Pons (tissue), 1 donor: ENCODE measurements around the gene PLK2.

Experiments used
- DNase-seq: peaks from one replicate; pipeline ENCODE4 v3.0.0-alpha.2; 2016; ENCODE audit warnings: low spot score

The PLK2 gene

DNA sequence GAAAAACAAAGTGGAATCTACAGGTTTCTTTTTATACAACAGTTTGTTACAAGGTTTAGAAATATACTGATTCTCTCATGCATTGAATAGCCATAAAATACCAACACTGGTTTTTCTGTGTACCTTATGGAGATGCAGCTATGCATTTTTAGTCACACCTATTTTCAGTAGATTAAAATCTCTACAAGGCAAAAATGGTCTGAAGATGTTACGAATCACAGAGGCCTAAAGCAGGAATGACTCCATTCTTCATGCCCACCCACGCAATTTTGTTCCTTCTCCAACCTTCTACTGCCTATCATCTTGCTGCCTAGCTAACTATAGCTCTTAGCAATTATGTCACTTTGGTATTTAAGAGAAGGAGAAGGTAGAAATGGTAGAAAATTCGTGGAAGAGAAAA lies 9.9 kb downstream of the PLK2 start:
- DNase-seq = no peak

DNA sequence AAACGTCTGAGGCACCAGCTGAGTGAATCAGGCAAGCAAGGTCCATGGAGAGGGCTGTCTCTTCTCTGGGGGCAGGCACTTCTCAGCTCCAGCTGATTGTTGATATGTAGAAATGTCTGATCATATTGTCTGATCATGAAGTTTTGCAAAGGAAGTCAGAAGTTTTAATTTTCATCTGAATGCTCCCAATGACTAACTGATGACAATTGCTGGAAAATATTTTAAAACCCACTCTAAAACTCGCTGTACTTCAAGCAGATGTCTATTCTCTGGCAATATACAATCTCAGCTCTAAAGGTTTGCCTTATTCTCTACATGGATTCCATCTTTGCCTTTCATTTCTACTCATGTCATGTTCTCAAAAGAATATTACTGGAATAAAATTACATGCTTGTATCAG lies 12.7 kb downstream of the PLK2 start:
- no peak for DNase-seq

GRCh38 chr5:58446024-58446423 lies 13.9 kb downstream of the PLK2 start:
- no peak for DNase-seq

- no peak for DNase-seq
These were observed 15.1 kb downstream of the PLK2 start for GRCh38 chr5:58444805-58445204.

GRCh38 chr5:58440901-58441460 lies 18.9 kb downstream of the PLK2 start:
- DNase-seq = no peak

DNA sequence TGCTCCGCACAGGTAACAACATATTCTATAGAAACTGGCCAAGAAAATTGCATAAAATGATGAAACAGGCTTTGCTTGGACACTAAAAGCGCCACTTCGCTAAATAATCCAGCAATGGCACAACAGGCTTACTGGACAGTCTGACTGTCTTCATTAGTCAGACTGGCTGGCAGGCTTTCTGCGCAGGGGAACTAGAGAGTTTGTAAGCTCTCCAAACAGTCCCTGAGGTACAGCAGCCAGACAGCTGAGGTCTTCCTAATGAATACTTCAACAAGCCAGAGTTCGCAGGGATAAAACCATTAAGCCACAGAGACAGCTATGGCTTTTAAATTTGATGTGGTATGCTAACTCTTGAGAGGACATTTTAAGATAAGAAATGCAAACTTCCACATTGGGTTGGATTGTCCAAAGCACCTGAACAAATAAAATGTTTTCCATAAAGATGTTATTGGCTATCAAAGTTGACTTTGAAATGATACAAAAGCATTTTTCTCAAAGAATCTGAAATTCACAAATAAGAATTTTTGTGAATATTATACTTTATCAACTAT lies 20.7 kb downstream of the PLK2 start:
- no peak for DNase-seq

GRCh38 chr5:58437661-58438060 lies 22.2 kb downstream of the PLK2 start:
- DNase-seq = no peak

DNA sequence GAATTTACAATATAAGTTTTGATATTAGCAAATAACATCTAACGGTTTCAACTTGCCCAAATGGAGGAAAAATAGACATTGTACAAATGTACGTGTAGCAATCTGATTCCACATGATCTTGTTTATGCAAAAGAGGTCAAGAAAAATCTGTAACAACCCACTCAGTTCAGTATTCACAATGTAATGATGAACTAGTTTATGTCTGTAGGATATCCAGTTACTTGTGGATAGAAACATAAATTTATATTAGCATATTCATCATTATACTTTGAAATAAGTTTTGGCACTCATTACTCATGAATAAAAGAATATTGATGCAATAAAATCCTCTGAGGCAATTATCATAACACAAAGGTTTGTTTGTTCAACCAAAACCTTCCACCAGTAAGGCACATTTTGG lies 28.1 kb downstream of the PLK2 start:
- no peak for DNase-seq

DNA sequence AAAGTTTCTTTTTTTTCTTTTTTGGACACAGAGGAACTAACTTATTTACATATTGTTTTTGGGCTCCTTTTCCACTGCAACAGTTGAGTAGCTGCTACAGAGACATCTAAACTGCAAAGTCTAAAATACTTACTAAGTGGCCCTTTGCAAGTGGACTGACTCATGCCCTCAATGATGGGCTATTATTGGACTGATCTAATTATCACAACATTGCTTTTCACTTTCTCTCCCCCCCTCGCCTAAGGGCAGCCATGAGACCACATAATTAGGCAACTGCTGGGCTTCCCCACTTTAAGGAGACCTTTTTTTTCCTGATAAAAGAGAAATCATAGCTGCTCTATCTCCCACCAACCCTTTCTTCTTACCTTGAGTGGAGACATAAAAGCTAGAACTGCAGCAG lies 47.0 kb downstream of the PLK2 start:
- DNase-seq = no peak

DNA sequence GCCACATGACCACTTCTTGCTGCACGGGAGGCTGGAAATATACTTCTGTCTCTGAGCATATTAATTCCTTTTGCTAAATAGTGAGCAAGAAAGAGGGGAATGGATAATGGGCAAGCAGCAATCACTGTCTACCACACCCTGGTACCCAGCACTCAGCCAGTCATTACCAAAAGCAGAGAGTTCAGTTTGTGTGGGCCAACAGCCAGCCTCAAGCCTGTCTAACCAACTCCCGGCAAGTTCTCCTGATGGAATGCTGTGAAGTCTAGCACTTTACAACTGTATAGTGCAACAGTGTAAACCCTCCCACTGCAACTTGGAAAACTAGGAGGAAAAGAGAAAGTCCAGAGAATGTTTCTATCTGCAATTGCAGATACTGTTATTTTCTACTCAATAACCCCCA lies 47.8 kb downstream of the PLK2 start:
- DNase-seq = no peak

- DNase-seq = no peak
These were observed 48.5 kb downstream of the PLK2 start for GRCh38 chr5:58411372-58411771.

DNA sequence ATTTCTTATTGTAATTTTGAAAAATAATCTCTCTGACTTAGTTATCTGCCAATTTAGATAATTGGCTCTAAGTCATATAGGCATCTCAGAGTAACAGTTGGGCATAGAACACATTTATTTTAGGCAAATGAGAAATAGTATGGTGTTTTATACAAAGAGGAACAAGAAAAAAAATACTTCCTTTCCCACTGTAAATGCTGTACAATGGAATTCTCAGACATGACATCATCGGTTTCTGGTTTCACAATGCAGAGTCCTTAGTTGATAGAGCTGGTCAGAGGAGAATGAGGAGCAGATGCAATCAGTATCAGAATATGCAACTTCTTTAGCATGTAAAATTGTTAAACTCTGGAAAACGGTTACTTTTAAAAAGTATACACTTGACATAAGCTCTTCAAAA lies 49.4 kb downstream of the PLK2 start:
- DNase-seq = peak; percentile 6

DNA sequence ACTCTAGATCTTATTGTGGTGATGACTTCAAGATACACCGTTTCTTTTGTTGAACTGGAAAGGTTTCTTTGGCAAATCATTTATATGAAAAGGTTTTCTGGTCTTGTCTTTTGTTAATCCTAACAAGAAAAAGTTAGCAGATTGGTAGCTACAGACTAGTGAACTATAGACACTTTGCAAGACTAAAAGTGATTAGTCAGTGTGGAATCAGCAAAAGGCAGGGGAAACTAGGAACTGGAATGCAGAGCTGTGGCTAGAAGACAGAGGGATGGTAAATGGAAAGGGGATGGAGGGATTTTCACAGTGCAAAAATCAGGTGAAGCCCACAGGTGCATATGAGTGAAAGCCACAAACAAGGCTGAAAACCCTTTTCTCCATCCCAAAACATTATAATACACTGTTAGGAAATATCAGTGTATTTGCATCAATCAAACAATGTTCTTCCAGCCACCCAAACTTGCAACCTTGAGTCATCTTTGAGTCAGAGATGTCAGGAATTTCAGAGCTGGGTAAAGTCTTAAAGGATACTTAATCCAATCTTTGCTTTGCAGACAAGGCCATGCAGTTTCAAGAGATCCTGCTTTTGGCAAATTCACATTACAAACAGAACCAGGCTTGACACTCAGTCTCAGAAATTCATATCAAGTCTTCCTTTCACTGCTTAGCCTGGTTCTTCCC lies 52.7 kb downstream of the PLK2 start:
- DNase-seq = no peak

DNA sequence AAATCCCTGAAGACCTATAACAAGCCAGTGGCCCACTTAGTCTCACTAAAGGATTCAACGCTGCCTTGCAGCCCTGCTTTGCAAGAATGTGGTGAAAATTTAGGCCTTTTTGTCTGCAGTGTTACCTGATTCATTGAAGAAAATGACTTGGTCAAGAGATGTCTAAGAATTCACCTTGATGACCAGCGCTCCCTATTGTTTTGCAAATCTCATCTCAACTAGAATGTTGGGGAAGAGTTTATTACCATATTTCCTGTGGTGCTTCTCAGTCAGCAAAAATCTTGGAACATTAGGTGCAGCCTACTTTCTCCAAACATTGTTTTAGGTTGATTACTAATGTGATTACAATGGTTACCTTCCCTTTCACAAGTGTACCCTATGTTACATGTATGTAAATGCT lies 53.5 kb downstream of the PLK2 start:
- no peak for DNase-seq

DNA sequence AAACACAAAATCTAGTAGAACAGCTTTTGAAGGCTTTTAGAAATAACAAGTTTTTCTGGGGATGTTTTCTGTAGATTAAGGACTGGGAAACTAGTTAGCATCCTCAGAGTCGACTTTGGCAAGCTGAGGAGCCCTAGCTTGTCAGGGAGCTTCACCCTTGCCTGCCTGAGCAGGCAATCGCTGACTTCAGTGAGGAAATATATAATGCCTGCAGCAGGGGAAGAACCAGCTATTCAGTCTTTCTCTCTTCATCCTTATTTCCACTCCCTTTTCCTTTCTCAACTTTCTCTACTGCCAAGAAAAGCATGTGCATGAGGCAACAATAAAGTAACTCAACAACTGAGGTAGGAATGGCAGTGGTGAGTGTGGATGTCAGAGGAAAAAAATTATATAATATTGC lies 54.7 kb downstream of the PLK2 start:
- no peak for DNase-seq

DNA sequence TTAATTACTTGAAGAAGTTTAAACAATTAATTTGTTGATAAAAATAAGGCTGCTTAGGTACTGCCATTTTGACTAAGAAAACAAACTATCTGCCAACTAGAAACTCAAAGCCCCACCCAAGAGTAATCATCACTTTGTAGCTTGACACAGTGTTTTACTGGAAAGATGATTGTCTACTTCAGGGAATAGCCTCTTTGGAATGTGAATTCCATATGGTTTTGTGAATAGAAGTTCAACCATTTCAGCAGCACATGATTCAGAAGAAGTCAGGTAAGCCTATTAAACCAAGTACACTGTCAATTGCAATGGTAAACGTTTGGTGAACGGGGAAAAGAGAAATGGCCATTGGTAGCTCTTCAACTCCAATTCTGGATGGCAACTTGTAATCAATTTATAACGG lies 55.2 kb downstream of the PLK2 start:
- DNase-seq = no peak
